NCI-H2029 (cell line): Measurements from ENCODE around the gene YARS1.

ENCODE experiments used
- DNase-seq: peaks from one replicate; lab custom pipeline; 2025; lab: John Stamatoyannopoulos, UW

YARS1 gene

DNA sequence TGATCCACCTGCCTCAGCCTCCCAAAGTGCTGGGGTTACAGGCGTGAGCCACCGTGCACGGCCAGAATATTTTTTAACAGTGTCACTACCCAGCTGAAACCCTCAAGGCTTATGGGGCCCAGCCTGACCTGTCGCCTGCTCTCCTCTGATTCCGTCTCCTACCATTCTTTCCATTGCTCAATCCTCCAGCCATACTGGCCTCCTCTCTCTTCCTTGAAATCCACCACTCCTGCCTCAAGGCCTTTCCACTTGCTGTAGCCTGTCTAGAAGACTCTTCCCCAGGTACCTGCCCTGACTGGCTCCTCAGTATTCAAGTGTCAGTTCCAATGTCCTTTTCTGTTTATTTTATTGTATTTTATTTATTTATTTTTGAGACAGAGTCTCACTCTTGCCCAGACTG, 53.9 kb downstream of the YARS1 start:
- no peak for DNase-seq

DNA sequence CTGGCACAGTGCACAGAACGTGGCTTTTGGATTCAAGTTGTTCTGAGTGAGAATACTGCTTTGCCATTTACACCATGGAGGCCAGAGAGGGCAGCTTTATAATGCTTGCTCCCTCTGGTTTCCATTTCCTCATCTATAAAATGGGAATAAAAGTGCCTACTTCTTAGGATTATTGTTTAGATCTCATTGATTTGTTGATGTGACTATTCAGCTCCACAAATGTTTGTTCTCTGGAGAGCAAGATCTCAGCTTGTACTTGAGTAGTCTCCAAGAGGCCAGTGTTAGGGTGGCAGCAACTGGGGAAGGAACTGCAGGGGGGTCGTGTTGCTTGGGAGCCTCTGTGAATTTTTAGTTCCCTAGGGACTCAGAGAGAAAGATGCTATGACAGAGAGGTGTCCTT, 55.2 kb downstream of the YARS1 start:
- DNase-seq = no peak

DNA sequence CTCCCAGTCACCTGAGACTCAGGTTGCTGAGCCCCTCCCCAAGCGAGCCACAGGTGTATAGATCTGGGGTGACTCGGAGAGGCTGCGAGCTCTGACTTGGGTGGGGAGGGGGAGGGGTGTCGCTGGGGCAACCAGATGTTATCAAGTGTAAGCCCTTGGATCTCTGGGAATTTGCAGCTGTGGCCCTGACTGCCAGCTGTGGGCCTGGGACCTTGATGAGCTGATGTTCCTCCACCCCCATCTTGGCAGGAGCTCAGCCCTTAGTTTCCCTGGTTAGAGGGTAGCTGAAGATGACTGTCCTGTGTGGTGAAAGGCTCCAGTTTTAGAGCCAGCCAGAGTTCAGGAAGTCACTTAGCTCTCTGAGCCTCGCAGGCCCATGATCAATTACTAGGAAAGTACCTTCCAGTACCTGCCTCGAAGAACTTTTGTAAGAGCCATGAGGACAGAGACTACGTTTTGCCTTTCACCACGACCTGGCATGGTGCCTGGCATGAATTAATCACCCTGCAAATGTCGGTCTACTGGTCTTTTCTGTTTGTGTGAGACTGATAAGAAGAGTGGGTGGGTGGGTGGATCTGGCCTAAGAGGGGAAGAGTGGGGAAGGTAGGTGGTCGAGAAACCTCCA, 55.8 kb downstream of the YARS1 start:
- DNase-seq = no peak

DNA sequence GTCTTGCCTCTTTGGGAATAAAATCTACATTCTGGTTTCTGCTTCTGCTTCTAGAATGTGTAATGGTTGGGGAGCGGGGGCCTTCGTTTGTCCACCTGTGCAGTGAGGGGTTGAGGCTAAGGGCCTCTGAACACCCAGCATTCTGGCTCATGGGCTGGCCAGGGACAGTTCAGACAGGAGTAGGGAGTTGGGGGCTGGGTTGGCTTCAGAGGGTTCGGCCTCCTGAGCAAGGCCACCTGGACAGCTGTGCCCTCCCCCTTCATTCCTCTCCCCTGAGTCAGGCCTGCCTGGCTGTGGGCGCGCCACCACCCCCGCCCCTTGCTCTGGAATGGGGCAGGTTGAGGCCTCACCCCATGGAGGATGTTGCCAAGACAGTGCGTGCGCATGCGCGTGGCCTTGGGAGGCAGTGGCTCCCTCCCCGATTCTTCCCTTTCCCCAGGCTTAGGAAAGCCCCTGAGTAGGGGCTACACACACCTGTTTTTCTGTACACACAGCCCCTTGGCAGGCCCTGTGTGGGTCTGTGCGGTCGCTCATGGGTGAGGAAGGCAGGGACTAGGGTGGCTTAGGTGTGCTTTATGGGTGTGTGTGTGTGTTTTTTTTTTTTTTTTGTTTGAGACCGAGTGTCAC, 57.0 kb downstream of the YARS1 start:
- no peak for DNase-seq

DNA sequence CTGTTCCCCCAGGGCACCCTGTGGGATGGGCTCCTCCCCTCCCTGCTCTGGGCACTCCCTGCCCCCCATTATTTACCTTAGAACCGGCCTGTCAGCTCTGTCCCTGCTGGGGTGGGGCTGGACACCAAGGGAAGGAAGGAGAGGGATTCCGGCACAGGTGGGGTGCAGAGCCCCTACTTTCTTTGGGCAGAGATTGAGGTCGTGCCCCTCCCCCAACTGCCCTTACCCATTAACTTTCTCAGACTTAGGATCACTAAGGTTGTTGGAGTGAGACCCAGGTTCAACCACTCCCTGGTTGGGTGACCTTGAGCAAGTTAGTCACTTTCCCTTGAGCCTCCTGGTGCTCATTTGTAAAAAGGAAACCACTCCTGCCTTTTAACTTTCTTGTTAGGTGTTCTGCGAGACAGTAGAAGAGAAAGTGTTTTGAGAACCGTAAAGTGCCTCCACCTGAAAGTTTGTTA, 57.6 kb downstream of the YARS1 start:
- no peak for DNase-seq

DNA sequence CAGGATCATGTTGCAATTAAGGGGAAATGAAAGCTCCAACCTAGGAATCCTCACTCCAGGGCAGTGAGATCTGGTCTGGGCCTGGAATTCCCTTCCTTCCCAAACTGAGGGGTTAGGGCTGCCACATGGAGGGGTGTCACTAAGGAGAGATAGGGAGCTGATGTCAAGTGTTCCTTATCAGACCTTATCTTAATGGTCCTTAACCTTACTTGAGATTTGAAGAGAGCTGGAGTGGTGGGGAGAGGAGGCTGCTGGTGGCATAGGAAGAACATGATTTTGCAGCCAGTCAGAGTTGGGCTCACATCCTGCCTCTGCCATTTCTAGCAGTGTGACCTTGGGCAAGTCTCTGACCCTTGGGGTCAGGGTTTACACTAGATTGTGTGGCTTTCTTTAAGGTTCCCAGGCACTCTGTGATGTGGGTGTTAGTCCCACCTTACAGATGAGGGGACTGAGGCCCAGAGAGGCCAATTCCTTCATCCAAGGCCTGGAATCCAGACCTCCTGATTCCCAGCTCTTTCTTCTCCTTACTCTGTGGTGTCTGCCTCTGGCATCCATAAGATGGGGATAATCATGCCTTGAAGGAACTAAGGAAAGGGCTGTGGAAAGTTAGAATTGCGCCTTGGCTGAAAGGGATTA, 58.2 kb downstream of the YARS1 start:
- DNase-seq = no peak

DNA sequence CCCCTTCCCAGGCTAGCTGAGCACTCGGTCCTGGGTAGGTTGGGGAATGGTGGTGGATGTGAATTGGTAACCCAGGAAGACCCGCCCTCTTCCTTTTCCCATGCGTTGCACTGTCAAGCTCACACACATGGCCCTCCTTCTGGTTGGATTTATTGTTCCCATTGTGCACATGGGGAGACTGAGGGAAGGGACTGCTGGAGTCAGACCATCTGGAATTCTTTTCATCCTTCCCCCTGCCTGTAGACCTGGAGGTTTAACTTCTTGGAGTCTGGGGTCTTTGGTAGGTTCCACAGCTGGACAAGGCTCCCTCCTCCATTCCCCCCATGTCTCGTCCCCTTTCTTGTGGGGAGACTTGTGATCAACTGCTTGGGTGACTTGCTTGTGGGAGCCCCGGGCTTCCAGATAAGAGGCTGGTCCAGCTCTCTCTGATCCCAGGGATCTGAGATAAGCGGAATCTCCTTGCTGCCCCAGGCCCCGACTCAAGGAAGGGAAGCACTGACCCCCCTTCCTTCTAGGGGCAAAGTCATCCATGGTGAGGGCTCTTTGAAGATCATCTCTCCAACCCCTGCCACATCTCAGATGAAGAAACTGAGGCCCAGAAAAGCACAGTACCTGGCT, 58.9 kb downstream of the YARS1 start:
- no peak for DNase-seq

DNA sequence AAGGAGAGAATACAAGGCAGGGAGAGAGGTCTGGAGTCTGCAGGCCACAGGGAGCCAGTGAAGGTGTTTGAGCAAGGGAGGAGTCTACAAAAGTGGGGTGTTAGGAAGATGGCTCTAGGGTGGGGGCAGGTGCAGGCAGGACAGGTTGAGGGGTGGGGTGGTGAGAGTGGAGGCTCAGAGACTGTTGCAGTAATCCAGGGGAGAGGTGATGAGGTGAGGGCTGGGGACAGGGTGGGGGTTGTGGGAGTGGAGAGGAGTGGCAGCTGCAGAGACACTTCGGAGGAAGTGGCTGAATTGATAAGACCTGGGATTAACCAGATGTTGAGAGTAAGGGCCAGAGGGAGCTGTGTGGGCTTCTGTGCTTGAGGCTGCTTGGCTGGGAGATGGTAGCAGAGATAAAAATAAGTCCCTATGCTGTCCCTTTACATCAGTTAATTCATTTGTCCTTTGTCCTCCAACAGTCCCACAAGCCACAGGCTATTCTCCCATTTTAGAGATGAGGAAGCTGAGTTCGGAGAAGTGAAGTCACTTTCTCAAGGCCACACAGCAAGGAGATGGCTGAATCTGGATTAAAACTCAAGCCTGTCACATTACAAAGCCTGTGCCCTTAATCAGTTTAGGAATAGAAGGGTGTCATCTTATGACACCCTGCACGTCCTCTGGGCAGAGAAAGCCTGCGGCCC, 59.8 kb downstream of the YARS1 start:
- DNase-seq = no peak

DNA sequence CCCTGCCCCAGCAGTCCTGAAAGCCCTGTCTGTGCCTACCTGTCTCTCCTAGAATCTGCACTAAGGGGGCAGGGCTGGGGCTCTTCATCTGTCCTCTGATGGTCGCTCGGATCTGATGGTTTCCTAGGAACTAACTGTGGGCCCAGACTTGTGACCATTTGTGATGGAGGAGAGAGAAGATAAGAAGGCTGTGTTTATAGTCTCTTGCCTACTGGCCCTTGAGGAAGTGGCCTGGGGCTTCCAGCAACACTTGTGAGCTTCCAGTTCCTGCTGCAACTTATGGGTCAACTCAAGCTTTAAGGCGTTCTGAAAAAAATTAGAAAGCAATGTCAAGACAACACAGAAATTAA, 61.4 kb downstream of the YARS1 start:
- no peak for DNase-seq

DNA sequence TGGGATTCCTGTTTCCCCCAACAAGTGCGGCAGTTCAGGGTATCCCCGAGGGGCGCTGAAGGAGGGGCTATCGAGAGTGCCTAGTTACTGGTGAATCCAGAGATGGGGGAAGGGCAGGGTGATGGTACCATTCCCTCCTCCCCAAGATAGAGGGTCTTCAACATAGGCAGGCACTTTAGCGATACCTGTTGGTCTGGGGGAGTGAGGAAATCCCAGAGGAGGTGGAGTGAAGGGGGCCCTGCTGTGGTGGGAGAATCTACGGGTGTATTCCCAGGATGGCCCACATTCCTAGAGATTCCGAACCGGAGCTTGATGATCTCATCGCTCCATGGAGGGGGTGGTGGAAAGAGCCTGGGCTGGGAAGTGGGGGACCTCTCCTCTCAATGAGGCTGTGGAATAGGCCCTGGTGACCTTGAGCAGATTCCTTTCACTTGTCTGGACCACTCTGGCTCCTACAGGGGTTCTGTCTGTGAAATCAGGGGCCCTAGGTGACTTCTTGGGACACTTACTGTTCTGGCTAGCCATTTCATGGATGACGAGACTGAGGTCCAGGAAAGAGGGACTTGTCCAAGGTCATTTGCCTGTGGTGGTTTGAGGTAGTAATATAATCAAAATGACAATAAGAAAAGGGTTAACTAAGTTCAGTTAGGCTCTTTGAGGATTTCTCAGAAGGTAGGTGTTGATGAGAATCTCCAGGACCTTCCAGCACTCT, 61.9 kb downstream of the YARS1 start:
- no peak for DNase-seq

DNA sequence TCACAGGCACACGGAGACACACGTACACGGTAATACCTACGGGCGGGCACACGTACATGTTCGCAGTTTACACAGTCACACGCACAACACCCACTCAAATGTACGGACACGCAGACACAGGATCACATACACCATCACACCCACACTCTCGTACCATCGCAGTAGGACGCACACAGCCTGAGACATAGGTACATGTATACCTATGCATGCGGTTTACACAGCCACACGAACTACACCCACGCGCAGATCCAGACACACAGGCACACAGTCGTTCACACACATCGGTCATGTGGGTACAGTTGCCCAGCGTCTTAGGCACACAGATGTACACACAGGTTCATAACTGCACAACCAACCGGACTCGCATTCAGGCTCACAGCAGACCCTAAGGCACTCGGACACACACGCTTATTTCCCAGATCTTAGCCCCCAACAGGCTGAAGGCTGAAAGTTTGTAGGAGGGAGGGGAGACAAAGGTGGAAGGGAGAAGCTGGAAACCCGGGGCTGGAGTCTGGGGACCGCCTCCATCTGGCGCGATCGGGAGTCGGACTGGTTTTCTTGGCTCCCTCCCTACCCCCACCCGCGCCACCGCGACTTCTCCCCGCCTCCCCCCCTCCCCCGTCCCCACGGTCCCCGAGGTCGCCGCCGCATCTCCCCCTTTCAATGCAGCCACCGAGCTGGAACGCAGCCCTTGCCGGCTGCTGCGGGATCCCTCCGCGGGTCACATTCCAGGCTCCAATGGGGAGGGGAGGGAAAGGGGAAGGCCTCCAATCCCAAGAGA, 62.7 kb downstream of the YARS1 start:
- DNase-seq = no peak

DNA sequence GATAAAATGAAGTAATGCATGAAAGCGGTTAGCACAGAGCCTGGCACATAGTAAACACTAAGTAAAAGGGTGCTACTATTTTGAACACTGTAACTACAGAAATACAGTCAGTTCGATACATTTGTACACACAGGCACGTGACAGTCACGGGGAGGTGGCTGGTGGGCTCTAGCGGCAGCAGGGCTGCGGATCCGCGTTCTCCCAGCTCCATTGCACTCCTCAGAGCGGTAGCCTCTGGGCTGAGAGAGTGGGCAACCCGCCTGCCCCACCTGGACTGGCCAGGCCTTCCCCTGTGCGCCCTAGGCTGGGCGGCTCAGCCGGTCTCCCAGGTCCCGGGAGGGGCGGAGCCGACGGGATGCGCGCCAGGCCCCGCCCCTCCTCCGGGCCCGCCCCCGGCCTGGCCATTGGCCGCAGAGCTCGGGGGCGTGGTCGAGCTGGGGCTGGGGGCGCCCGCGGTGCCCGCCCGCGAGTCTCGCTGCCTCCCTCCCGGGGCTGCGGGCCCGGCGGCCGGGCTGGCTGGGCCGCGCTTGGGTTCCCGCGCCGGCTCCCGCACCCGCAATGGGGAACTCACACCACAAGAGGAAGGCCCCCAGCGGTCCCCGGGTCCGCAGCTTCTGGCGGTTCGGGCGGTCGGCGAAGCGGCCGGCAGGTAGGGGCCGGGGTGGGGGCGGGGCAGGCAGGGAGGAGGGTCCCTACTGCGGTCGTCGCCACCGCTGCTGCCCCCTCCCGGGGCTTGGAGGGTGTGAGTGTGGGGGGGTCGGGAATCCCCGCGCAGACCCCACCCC, 63.4 kb downstream of the YARS1 start:
- DNase-seq = peak; percentile 54

DNA sequence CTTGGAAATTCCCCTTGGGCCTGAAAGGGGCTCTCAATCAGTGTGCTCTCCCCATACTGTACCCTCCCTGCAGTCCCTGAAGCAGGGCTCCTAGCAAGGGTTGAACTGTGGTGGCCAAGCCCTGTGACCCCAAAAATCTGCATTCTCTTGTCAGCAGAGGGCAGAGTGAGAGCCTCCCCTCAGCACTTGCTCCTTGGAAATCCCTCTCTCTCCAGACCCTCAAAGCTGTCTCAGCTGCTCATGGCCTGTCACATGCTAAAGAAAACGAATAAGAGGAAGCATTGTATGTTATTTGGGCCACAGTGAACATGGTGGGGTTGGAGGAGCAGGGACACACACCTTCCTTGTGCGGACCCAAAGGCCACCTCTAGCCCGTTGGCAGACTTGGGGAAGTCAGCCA, 67.4 kb downstream of the YARS1 start:
- no peak for DNase-seq

DNA sequence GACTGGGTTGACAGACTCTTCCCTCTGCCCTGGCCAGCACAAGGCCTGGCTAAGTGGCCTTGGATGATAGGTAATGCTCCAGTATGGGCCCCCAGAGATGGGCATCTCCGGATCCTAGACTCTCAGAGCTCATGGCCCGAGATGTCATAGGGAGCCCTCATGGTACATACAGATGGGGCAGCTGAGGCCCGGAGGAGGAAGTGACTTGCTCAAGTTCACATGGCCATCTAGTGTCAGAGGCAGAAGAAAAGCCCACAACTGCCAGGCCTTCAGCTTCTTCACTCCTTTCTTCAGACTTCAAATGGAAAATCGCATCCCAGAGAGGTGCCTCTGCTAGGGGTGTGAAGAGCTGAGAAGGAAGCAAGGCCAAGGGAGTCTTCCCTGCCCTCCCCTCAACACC, 67.8 kb downstream of the YARS1 start:
- DNase-seq = no peak

DNA sequence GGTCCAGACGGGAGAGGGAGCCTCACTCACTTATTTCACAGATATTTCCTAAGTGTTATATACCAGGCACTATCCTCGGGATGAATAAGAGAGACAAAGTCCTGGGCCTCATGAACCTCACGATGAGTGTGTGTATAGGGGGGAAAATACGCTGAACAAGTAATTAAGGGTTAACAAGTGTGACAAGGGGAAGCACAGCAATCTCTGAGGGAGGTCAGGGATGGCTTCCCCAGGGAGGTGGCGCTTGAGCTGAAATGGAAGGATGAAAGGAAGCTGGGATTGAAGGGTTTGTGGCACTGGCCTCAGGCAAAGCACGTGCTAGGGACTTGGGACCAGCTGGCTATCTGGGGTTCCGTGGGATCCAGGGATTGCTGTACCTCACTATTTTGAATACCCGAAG, 68.2 kb downstream of the YARS1 start:
- DNase-seq = no peak

DNA sequence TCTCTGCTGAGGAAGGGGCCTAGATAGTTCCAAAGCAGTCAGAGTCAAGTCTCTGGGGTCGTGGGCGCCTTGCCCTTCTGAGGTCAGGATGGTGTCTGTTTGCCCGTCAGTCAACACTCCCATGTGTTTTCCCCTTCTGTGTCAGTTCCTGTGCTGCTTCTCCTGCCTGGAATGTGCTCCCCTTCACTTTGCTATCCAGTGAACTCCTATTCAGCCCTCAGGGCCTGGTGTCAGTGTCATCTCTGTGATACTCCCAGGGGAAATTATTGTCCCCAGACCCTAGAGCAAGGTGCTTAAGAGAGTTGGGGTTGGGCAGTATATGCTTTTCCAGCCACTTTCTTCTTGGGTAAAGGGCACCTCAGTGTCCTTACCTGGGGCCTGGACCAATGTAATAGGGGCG, 68.8 kb downstream of the YARS1 start:
- DNase-seq = no peak

DNA sequence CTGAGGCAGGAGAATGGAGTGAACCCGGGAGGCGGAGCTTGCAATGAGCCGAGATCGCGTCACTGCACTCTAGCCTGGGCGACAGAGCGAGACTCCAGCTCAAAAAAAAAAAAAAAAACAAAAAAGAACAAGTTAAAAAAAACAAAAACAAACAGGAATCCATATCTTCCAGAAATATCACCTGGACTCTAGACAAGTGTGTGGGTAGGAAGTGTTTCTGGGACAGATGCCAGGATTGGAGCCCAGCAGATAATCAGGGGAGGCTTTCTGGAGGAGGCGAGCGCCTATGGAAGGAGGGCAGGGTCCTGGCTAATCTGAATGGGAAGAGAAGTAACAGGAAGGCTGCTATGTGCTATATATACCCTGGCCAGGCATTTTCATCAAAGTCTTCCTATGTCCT, 71.0 kb downstream of the YARS1 start:
- no peak for DNase-seq

DNA sequence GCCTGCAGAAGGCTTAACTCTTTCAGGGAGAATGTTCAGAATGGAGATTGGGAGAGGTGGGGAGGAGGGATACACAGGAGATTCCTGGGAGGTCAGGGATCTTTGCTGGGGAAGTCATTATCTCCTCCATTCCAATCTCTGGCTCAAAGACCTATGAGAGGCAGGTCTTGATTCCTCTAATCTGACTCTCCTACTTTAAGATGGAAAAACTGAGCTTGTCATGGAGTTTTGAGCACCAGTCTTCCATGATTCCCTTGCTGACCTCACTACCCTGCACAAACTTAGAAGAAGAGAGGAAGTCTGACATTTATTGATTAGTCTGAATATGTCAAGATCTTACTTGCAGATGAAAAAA, 73.1 kb downstream of the YARS1 start:
- no peak for DNase-seq

DNA sequence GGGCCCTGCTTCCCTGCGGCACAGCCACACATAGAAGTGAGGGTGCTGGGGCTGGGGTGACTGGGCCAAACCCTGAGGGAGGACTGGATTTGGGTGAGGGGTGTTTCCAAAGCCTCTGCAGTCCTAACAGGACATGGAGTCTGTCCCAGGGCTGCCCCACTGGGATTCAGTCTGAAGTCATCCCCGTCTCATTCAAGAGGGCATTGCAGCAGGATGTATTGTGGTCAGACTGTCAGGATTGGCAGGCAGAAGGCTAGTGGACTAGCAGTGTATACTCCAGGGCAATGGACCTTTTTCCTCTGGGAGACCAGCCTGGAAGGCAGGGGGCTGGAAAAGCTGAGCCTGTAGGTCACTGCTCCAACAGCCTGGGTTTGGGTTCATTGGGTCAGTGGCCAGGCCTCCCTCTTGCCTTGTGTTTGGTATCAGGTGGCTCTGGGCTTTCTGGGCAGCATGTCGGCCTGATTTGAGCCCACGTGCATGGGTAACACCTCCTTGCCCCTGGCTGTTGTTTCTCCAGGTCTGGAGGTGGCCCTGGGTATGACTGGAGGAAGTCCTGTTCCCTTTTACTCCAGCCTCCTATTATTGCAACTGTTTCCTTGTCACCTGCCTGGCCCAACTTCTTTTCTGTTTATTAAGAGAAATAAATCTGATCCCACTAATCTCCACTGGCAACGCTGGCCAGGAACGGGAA, 73.6 kb downstream of the YARS1 start:
- no peak for DNase-seq

DNA sequence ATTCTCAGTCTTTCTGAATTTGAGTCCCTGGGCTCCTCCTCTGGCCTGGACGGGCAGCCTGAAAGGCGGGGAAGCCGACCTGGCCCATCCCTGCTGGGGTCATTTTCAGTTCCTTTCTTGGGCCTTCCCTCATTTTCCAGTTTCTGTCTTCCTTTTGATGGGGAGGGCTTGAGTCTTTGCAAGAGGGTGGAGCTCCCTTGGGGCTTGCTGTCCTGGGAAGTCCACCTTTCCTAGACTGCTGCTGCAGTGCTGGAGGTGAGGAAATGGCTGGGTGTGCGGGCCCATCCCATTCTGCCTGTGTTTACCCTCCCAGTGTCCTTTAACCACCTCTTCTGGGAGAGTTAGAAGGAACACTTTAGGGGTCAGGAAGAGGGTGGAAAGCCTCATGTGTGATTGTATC, 74.2 kb downstream of the YARS1 start:
- no peak for DNase-seq
